Stimulated activated CD8-positive, alpha-beta memory T cell treated with anti-CD3 and anti-CD28 coated beads, Interleukin-15, amount 100 ng/mL, for 48 hours (primary cell): ENCODE results near the gene OR5H6.
"Not testable (repeated sequence)": the region's sequence is repeated elsewhere in the genome, so short reads cannot be mapped to it uniquely, and the experiment has no call there.

Experiments
- DNase-seq, 2 donors: peaks; one replicate each; pipeline ENCODE4 v3.0.0-alpha.2; 2020; ENCODE audit warnings: low read depth in 2 of 2

Gene OR5H6

DNA sequence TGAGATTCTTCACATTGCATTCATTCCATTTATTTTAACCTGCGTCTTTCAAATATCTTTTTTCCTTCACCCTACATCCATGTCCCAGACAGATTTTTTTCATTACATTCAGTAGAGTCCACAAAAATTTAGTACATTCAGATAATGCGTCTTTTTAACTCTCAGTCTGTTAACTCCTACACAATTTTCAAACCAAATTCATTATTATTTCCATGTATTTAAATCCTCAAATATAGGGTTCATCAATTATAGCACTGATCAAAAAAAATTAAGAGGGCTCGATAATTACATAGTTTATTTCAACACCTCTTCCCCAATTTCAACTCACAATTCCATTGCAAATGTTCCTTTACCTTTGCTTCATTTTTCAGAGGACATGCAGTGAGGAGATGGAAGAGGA, at the start of gene OR5H6:
Gene OR5H6 (plus strand): TSS at position 301 of the 400 bp plus-strand sequence. CDS start 89 bp downstream, at position 390.
- no peak for DNase-seq

DNA sequence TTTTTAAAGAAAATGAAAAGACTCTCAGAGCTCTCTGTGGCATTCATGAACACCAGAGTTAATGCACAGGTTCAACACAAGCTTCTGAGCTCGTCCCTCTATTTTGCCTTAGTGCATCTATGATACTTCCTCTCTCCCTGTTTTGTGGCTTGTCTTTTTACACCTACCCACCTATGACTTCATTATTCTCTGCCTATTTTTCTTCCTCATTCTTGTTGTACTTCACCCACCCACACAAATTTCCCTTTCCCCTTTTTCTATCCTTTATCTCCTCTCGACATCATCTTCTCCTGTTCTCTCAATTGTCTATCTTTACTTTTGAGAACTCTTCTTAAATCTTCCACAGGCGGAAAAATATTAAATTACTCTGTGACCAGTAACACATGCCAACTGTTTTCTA, 49.0 kb upstream of the OR5H6 start:
- no peak for DNase-seq

DNA sequence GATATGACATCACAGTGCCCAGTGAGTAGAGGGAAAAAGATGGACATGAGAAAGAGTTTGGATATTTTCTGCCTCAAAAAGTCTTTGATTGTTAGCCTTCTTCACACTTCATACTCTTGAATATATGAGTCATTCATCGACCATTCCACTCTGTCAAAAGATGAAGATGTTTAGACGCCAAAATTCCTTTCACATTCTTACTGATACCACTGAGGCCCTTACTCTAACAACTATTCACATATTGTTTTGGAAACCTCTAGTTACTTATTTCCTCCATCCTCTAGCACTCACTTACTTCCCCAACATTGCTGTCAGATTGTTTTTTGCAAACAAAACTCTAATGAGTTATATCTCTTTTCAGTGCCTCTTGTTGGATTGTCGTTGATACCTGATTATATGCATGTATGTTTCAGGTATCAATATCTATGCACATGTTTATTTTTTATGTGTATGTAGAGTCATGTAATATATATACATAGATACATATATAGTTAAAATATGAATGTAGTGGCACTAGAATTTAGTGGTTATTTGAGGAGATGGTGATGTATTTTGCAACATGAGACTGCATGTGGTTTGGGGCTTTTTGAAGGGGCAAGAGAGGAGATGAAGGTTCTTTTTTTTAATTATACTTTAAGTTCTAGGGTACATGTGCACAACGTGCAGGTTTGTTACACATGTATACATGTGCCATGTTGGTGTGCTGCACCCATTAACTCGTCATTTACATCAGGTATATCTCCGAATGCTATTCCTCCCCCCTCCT, 40.0 kb upstream of the OR5H6 start:
- DNase-seq, result no peak

DNA sequence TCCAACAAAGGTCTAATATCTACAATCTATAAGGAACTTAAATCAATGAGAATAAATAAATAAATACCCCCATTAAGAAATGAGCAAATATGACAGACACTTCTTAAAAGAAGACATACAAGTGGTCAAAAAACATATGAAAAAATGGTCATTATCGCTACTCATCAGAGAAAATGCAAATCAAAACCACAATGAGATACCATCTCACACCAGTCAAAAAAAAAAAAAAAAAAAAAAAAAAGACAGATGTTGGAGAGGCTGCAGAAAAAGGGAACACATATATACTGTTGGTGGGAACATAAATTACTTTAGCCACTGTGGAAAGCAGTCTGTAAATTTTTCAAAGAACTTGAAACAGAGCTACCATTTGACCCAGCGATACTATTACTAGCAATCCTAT, 31.6 kb upstream of the OR5H6 start:
- DNase-seq, result no peak

DNA sequence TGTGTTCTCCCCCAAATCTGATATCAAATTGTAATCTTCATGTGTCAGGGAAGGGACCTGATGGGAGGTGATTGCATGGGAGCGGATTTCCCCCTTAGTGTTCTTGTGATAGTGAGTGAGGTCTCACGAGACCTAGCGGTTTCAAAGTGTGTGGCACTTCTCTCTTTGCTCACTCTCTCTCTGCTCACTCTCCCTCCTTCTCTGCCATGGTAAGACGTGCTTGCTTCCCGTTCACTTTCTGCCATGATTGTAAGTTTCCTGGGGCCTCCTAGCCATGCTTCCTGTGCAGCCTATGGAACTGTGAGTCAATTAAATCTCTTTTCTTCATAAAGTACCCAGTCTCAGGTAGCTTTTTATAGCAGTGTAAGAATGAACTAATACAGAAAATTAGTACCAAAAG, 30.6 kb upstream of the OR5H6 start:
- no peak for DNase-seq

DNA sequence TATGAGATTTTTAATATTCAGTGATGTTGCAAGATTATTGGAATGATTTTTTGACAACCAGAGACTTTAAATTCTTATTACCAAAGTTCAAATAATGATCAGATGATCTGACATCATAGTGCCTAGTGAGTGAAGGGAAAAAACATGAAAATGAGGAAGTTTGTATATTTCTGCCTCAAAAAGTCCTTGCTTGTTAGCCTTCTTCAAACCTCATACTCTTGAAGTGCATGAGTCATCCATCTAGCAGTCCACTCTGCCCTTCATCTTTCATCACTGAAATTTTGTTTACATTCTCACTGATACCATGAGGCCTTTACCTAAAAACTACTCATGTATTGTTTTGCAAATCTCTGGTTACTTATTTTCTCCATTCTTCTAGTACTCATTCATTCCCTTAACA, 23.9 kb upstream of the OR5H6 start:
- no peak for DNase-seq

DNA sequence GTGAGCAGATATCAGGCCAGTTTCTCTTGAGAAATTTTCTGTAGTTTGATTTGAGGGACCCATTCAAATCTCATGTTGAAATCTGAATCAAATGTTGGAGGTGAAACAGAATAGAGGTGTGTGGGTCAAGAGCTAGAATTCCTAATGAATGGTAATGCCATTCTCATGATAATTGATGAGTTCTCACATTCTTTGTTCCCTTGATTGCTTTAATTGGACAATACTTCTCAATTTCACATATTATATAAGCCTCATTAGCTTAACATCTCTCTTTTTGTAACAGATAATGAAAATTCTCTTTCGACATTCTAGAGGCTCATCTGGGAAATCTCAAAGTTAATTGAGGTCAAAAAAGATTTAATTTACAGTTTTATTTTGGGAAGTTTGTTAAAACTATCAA, 21.9 kb upstream of the OR5H6 start:
- DNase-seq, result no peak

DNA sequence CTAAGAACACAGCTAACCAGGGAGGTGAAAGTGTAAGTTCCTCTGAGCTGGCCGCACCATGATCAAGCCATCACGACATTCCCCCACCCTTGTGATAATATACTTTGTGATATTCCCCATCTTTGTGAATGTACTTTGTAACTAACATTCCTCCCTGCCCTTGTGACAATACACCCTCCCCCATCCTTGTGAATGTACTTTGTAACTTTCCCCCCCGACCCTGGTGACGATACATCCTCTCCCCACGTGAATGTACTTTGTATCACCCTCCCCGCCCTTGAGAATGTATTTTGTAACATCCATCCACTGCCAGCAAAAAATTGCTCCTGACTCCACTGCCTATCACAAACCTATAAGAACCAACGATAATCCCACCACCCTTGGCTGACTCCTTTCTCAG, 20.2 kb upstream of the OR5H6 start:
- DNase-seq, result no peak

DNA sequence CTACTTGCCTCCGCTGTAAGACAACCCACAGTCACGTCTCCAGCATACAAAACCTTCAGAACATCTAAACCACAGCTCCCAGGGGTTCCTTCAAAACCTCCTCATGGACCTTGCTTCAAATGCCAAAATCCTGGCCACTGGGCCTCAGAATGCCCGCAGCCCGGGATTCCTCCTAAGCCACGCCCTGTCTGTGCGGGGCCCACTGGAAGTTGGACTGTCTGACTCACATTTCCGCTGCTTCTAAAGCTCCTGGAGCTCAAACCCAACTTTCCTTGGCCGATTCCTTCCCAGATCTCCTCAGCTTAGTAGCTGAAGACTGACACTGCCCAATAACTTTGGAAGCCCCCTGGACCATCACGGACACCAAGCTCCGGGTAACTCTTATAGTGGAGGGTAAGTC, 17.9 kb upstream of the OR5H6 start:
- no peak for DNase-seq

DNA sequence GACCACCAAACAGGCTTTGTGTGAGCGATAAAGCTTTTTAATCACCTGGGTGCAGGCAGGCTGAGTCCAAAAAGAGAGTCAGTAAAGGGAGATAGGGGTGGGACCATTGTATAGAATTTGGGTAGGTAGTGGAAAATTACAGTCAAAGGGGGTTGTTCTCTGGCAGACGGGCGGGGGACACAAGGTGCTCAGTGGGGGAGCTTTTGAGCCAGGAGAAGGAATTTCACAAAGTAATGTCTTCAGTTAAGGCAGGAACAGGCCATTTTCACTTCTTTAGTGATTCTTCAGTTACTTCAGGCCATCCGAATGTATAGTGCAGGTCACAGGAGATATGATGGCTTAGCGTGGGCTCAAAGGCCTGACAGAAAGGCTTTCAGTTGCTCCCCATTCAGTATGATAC, 8.0 kb upstream of the OR5H6 start:
- not testable (repeated sequence) for DNase-seq

DNA sequence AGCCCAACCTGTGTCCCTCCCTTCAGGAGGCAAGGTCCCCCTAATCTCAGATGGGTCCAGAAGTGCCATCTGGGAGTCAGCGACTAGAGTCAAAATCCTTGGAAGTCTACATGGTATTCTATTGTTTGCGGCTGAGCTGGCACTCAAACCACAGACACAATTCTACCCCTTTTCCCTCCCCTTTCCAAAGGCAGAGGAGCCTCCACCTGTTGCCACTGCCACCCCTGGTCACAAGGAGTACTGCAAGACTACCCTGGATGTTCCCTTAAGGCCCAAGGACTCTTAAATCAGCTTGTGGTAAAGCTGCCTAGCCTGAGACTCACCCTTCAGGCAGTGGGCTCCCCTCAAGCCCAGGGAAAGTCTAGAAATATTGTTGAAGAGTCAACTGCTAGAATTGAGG, 4.3 kb upstream of the OR5H6 start:
- DNase-seq, result no peak

DNA sequence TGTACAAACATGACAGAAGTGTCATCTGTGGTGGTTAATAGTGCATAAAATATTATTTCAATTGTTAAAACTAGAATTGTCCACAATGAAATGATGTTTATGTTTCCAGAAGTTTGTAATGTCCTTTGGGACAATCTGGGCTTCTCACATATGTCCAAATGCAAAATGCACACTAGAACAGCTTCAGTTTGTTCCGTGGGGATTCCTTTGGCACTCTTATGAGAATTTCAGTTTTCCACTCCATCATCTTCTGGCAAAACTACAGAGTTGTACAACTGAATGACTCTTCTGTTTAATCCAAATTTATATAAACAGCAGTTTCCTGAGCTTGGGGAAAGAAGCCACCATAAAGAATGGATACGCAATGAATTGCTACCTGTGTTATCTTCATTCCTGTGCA, 2.0 kb upstream of the OR5H6 start:
- DNase-seq, result no peak

DNA sequence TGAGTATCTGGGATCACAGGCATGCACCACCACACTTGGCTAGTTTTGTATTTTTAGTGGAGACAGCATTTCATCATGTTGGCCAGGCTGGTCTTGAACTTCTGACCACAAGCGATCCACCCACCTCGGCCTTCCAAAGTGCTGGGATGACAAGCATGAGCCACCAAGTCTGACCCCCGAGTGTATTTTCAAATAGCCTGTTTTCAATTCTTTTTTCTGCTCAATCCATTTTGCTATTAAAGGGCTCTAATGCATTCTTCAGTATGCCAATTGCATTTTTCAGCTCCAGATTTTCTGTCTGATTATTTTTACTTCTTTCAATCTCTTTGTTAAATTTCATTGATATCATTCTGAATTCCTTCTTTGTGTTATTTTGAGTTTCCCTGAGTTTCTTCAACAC, 5.8 kb downstream of the OR5H6 start:
- no peak for DNase-seq

DNA sequence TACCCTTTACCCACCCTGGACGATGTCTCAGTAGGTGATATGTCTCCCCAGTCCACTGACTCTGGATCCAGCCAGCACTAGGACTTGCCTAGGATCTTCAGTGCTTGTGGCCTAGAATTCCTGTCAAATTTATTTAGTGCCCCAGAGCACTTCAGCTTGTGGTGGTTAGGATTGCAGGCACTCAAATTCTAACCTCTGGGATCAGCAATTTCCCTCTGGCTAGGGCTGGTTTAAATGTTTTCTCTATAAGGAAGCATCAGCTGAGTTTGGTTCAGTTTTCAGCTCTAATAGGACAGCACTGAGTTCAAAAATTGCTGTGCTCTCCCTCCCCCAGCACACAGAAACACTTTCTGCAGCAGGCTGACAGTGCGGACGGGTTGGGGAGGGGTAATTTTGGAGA, 8.1 kb downstream of the OR5H6 start:
- no peak for DNase-seq

DNA sequence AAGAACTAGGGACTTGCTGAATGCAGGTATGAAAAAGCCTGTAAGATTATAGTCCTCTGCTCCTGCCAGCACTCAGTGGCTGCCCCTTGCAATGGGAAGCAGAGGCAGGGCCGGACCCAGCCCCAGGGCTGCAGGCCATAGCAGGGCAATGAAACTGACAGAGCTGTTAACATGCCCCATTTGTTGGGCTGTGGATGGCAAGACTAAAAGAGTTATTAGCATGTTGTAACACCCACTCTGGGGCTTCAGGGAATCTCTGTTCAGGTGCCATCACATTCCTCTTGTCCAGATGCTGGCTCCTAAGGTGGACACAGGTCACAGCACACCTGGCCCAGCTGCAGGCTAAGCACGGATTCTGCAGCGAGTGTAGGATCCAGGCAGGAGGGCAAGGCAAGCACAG, 10.9 kb downstream of the OR5H6 start:
- DNase-seq, result no peak

DNA sequence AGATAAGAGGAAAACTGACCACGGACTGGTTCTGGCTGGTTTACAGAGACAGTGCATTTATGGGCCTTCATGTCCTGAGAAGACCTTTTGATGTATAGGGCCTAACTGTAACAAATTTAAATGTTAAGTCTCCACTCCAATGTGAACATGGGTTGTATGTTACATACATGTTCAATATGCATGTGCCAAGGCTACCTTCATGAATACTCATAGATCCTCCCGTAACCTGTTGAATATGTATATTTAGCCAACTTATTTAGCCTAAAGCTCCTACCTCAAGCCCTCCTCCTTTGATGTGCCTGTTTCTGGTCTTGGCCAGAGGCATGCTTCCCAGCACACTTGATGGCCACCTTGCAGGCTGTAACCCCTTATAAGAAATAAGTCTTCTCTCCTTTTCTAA, 18.2 kb downstream of the OR5H6 start, which contains the start of gene OR5H2:
Gene OR5H2 (plus strand): TSS at position 301 of the 400 bp plus-strand sequence. CDS start 398 bp downstream, outside the sequence.
- DNase-seq, result no peak

DNA sequence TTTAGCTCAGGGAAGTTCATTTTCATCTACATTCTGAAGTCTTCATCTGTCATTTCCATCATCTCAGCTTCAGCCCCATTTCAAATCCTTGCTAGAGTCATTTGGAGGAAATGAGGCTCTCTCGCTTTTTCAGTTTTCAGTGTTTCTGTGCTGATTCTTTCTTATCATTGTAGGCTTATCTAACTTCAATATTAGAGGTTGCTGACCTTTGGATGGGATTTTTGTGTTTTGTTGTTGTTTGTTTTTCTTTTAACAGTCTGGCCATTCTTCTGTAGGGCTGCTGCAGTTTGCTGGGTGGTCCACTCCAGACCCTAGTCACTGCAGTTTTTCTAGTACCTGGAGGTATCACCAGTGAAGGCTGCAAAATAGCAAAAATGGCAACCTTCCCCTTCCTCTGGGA, 26.9 kb downstream of the OR5H6 start:
- no peak for DNase-seq

DNA sequence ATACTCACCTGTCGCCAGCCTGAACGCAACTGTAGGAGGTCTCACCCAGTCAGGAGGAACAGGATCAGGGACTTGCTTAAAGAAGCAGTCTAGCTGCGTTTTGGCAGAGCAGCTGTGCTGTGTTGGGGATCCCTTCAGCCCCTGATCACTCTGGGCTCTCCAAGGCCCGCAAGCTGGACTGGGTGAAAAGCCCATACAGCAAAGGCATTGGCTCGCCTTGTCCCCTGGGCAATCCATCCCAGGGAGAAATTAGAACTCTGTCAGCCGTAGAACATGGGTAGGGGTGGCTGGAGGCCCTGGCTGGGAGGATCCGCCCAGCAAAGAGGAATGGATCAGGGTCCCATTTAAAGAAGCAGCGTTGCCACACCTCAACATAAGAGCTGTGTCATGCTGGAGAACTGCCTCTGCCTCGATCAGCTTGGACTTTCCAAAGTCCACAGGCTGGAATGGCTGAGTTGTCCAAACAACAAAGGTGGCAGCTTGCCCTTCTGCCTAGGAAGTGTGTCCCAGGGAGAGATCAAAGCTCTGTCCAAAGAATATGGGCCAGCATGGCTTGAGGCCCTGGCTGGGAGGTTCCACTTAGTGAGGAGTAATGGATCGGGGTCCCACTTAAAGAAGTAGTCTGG, 27.4 kb downstream of the OR5H6 start:
- DNase-seq, result no peak
